ENCODE results near the gene PTPMT1.

The PTPMT1 gene

DNA sequence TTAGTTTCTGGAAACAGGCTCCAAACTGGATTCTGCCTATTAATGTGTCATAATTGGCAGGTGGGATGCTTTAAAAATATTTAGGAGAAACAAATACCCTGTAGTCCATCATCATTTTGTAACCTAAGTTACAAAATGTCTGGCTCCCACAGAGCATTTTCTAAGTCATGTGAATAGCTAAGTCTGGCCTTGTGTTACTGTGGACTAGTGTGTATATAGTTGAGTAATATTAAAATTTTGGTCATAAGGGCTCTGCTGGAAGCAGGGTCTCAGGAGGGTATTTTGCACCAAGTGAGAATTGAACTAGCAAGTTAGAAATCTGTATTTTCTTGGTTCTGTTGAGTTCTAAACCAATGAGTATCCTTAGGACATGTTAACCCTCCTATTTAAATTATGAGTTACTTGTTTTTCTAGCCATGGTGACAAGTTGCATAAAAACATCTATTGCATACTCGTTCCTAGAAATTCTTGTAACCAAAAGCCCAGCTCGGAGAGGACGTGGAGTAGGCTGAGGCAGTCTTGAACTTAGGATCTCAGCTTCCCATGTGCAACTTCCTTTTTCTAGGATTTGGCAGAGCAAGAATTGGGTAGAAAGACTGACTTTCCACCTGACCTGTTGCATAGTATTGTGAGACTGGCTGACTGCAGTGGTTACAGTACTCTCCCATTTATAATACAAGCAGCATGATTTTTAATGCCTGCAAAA is 5.4 kb downstream of the PTPMT1 start:
- no peak overlapping the region for H3K4me3 ChIP-seq (ENCODE audit: low read length)
- H3K79me2 ChIP-seq (ENCODE audit: control insufficient read depth, low read length), result peaks cover 82% of the 10 kb centered on the region
- TF ChIP-seq EZH2phosphoT487 (IDR thresholded peaks at IDR 0.05; ENCODE audit: borderline replicate concordance, low read length), result no peak
- TF ChIP-seq, protein P1, sequence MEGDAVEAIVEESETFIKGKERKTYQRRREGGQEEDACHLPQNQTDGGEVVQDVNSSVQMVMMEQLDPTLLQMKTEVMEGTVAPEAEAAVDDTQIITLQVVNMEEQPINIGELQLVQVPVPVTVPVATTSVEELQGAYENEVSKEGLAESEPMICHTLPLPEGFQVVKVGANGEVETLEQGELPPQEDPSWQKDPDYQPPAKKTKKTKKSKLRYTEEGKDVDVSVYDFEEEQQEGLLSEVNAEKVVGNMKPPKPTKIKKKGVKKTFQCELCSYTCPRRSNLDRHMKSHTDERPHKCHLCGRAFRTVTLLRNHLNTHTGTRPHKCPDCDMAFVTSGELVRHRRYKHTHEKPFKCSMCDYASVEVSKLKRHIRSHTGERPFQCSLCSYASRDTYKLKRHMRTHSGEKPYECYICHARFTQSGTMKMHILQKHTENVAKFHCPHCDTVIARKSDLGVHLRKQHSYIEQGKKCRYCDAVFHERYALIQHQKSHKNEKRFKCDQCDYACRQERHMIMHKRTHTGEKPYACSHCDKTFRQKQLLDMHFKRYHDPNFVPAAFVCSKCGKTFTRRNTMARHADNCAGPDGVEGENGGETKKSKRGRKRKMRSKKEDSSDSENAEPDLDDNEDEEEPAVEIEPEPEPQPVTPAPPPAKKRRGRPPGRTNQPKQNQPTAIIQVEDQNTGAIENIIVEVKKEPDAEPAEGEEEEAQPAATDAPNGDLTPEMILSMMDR (IDR thresholded peaks at IDR 0.05; ENCODE audit: low read depth, low read length, poor library complexity, severe bottlenecking), result no peak
- H3K4me2 ChIP-seq (ENCODE audit: low read length), result no peak overlapping the region
- no peaks in the 10 kb centered on the region for H3K9me2 ChIP-seq (replicated peaks; ENCODE audit: control insufficient read depth, low read length)
- H3K4me1 ChIP-seq (ENCODE audit: control insufficient read depth, low read length), result peaks cover 12% of the 10 kb centered on the region
- no peaks in the 10 kb centered on the region for H3K27me3 ChIP-seq (ENCODE audit: control insufficient read depth, low read length)
- H3K27ac ChIP-seq (ENCODE audit: low read depth, low read length), result no peak overlapping the region
- no peaks in the 10 kb centered on the region for H4K20me1 ChIP-seq (ENCODE audit: control insufficient read depth, insufficient read depth, low read depth, low read length)
- H3K9me3 ChIP-seq (ENCODE audit: control insufficient read depth, insufficient read depth, low read length), result no peaks in the 10 kb centered on the region
- peaks cover 68% of the 10 kb centered on the region for H3K36me3 ChIP-seq (ENCODE audit: control insufficient read depth, low read length)
- peaks cover 11% of the 10 kb centered on the region; the same call in 1 of the 2 replicates for H3F3A ChIP-seq (ENCODE audit: control insufficient read depth, insufficient read depth)

DNA sequence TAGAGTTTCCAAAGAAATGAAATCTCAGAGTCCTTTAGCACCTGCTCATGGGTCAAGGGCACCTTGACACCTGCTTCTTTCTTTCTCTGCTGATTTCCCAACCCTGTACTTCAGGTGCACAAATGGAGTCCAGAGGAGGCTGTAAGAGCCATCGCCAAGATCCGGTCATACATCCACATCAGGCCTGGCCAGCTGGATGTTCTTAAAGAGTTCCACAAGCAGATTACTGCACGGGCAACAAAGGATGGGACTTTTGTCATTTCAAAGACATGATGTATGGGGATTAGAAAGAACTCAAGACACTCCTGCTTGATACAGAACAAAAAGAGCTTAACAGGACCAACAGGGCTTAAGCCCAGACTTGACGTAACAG is 5.9 kb downstream of the PTPMT1 start:
- H3K4me1 ChIP-seq (ENCODE audit: control insufficient read depth, low read length), result peaks cover 9% of the 10 kb centered on the region
- peaks cover 80% of the 10 kb centered on the region for H3K79me2 ChIP-seq (ENCODE audit: control insufficient read depth, low read length)
- TF ChIP-seq, protein P1 (IDR thresholded peaks at IDR 0.05; ENCODE audit: low read depth, low read length, poor library complexity, severe bottlenecking), result no peak
- TF ChIP-seq EZH2phosphoT487 (IDR thresholded peaks at IDR 0.05; ENCODE audit: borderline replicate concordance, low read length), result no peak
- H3K9me3 ChIP-seq (ENCODE audit: control insufficient read depth, insufficient read depth, low read length), result no peaks in the 10 kb centered on the region
- H3K4me2 ChIP-seq (ENCODE audit: low read length), result no peak overlapping the region
- no peak overlapping the region for H3K4me3 ChIP-seq (ENCODE audit: low read length)
- H4K20me1 ChIP-seq (ENCODE audit: control insufficient read depth, insufficient read depth, low read depth, low read length), result no peaks in the 10 kb centered on the region
- no peaks in the 10 kb centered on the region for H3K27me3 ChIP-seq (ENCODE audit: control insufficient read depth, low read length)
- peaks cover 66% of the 10 kb centered on the region for H3K36me3 ChIP-seq (ENCODE audit: control insufficient read depth, low read length)
- H3F3A ChIP-seq (ENCODE audit: control insufficient read depth, insufficient read depth), result peaks cover 11% of the 10 kb centered on the region; the same call in 1 of the 2 replicates
- H3K27ac ChIP-seq (ENCODE audit: low read depth, low read length), result no peak overlapping the region
- no peaks in the 10 kb centered on the region for H3K9me2 ChIP-seq (replicated peaks; ENCODE audit: control insufficient read depth, low read length)

DNA sequence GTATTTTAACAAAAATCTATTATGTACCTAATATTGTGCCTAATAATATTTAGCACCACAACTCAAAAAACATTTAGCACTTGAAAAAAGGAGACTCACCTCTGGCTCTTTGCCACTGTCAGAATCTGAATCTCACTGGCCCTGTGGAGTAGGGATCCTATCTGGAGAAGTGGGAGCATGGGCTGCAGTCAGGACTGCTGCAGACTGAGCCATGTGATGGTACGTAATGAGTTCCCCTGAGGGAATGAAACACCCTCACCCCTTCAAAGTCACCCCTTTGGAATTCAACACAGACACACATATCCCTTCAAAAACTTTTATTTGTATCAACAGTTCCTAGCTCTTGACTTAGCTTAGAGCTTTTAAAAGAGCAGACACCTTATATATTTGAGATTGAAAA is 6.5 kb downstream of the PTPMT1 start:
- TF ChIP-seq, protein P1 (IDR thresholded peaks at IDR 0.05; ENCODE audit: low read depth, low read length, poor library complexity, severe bottlenecking), result no peak
- TF ChIP-seq EZH2phosphoT487 (IDR thresholded peaks at IDR 0.05; ENCODE audit: borderline replicate concordance, low read length), result no peak
- peaks cover 72% of the 10 kb centered on the region for H3K36me3 ChIP-seq (ENCODE audit: control insufficient read depth, low read length)
- no peaks in the 10 kb centered on the region for H3K27me3 ChIP-seq (ENCODE audit: control insufficient read depth, low read length)
- H4K20me1 ChIP-seq (ENCODE audit: control insufficient read depth, insufficient read depth, low read depth, low read length), result no peaks in the 10 kb centered on the region
- no peak overlapping the region for H3K27ac ChIP-seq (ENCODE audit: low read depth, low read length)
- H3K79me2 ChIP-seq (ENCODE audit: control insufficient read depth, low read length), result peaks cover 78% of the 10 kb centered on the region
- no peak overlapping the region for H3K4me3 ChIP-seq (ENCODE audit: low read length)
- peaks cover 11% of the 10 kb centered on the region; the same call in 1 of the 2 replicates for H3F3A ChIP-seq (ENCODE audit: control insufficient read depth, insufficient read depth)
- no peaks in the 10 kb centered on the region for H3K9me3 ChIP-seq (ENCODE audit: control insufficient read depth, insufficient read depth, low read length)
- no peak overlapping the region for H3K4me2 ChIP-seq (ENCODE audit: low read length)
- H3K9me2 ChIP-seq (replicated peaks; ENCODE audit: control insufficient read depth, low read length), result no peaks in the 10 kb centered on the region
- peaks cover 4% of the 10 kb centered on the region for H3K4me1 ChIP-seq (ENCODE audit: control insufficient read depth, low read length)

All from DOHH2 (cell line).